Ovary (tissue), 9 donors: ENCODE results near the gene ARMC10. TPM values are rescaled to one million over a fixed set of nuclear protein-coding genes. Genes with fewer than 3 reads are reported as not detected.
"Not testable (repeated sequence)": the region's sequence is repeated elsewhere in the genome, so short reads cannot be mapped to it uniquely, and the experiment has no call there.

ENCODE experiments used
- DNase-seq, 5 donors: peaks; one replicate each; pipeline ENCODE4 v3.0.0-alpha.2; 2019 to 2020
- H3K27ac ChIP-seq, 2 donors: fragments of 200-600 bp; one replicate each; pipeline versions ENCODE4 v1.5.1 to v1.8.0; 2019 to 2022
- H3K27me3 ChIP-seq: fragments of 200-600 bp; one replicate; pipeline ENCODE4 v1.8.0; 2022
- H3K36me3 ChIP-seq: fragments of 200-600 bp; sonication (generic); one replicate; pipeline ENCODE4 v1.5.1; 2019
- H3K4me1 ChIP-seq: one replicate; pipeline ENCODE4 v1.8.1; 2013; ENCODE audit warnings: mild to moderate bottlenecking, moderate library complexity; ENCODE audit not compliant: insufficient read depth
- H3K4me3 ChIP-seq: fragments of 200-600 bp; sonication (generic); one replicate; pipeline ENCODE4 v1.5.1; 2017
- H3K9me3 ChIP-seq, 2 donors: fragments of 200-600 bp in 1 of 2; sonication (generic) in 1 of 2; one replicate each; pipeline versions ENCODE4 v1.5.1 to v1.8.1; 2013 to 2019; ENCODE audit warnings: mild to moderate bottlenecking in 1 of 2, moderate library complexity in 1 of 2
- CTCF ChIP-seq, 3 donors: fragments of 450-650 bp in 2 of 3; fragments of 200-600 bp in 1 of 3; IDR thresholded peaks; one replicate each; pipeline versions ENCODE4 v1.5.1 to v1.8.0; 2016 to 2022; ENCODE audit warnings: antibody characterized with exemption in 3 of 3, mild to moderate bottlenecking in 1 of 3
- EP300 ChIP-seq: sonication (generic); formaldehyde crosslinking; IDR thresholded peaks from one replicate; pipeline ENCODE4 v1.6.1; 2017; ENCODE audit warnings: antibody characterized with exemption
- POLR2A ChIP-seq: fragments of 450-650 bp; IDR thresholded peaks from one replicate; pipeline ENCODE4 v1.6.1; 2017; ENCODE audit warnings: antibody characterized with exemption, mild to moderate bottlenecking, moderate library complexity
- WGBS, 3 donors: extraction: QIAGEN DNeasy Blood & Tissue Kit in 1 of 3; methylation state at CpG; one replicate each; pipeline versions ENCODE4 v1.1.5 to v1.1.7; 2013 to 2017; 5-methylcytosine and 5-hydroxymethylcytosine counted together
- intact Hi-C, 4 donors: fragments of 100-400 bp; cut with DNase I; formaldehyde crosslinking; loops; one replicate each; pipeline versions ENCODE4 v1.11.0 to v1.15.1; 2022 to 2023
- polyA plus RNA-seq, 2 donors: library from polyadenylated mRNA; stranded (reverse); fragments of 200-250 nt in 1 of 2; fragments of 350-450 nt in 1 of 2; fragmentation: Illumina TruSeq in 1 of 2; extraction: RNeasy Lipid Tissue Mini Kit (QIAGEN cat#74804) in 1 of 2; gene quantifications; one replicate each; pipeline ENCODE4 v1.2.3, GENCODE V29; 2013 to 2014
- total RNA-seq, 7 donors: library from RNA; depleted of rRNA in 2 of 7; stranded (reverse); fragments of >200 nt in 2 of 7; fragmentation: NEBNext Ultra II Directional in 3 of 7; extraction: Animal tissue kit (Norgen Biotek cat#: 25700) in 3 of 7; gene quantifications; one replicate each; pipeline versions ENCODE4 v1.1.0 to v1.2.4, GENCODE V29; 2016 to 2023
- donor health status: DM: no; HTN: no; CAD: no; lungs with moderate emphysema.
- donor health status: DM: no; HTN: no; CAD: no.
- donor health status: Bipolar disorder and iron deficiency.
- donor health status: DM: yes; HTN: yes; CAD: no.
- donor health status: DM: no; HTN: no; CAD: no.
- donor health status: DM: yes; HTN: yes; CAD: no.

ARMC10 gene
- total and polyA plus RNA-seq, 9 donors, result 23.6 to 54.0 (median 48.3) TPM

DNA sequence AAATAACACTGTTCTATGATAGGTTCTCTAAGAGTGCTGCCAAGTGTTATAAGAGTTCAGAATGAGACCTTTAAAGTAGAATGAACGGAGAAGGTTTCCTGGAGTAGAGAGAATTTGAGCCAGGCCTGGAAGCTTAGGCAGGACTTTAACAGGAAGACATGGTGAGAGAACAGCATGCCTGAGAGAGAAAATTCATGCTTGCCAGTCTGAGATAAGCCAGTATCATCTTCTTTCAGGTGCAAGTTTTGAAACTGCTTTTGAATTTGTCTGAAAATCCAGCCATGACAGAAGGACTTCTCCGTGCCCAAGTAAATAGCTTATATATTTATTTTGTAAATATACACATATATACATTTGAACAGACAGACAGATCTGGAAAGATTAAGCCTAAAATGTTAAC is 22.1 kb downstream of the ARMC10 start:
- no peak overlapping the region for H3K4me3 ChIP-seq
- no peak overlapping the region for H3K27ac ChIP-seq
- no peaks in the 10 kb centered on the region for H3K9me3 ChIP-seq
- no peak for TF ChIP-seq CTCF (IDR thresholded peaks at IDR 0.05)
- no peak for TF ChIP-seq EP300
- no peak for TF ChIP-seq POLR2A
- H3K4me1 ChIP-seq, result no peaks in the 10 kb centered on the region
- no peaks in the 10 kb centered on the region for H3K36me3 ChIP-seq
- WGBS, 3 donors, result 88 to 97% (median 92%) methylated on average over 2 of the region's 2 CpGs
- no peak for DNase-seq
- no peaks in the 10 kb centered on the region for H3K27me3 ChIP-seq
- intact Hi-C loops, result no loop called here

GRCh38 chr7:103100348-103100747 is 25.4 kb downstream of the ARMC10 start:
- TF ChIP-seq CTCF (IDR thresholded peaks at IDR 0.05) (no peak), EP300 (no peak), POLR2A (no peak)
- intact Hi-C loops, result no loop called here
- Histone ChIP-seq H3K4me1 (no peaks in the 10 kb centered on the region), H3K9me3 (no peaks in the 10 kb centered on the region), H3K4me3 (no peak overlapping the region), H3K27me3 (no peaks in the 10 kb centered on the region), H3K27ac (no peak overlapping the region), H3K36me3 (no peaks in the 10 kb centered on the region)
- no peak for DNase-seq
- WGBS, 3 donors, result 63 to 65% (median 63%) methylated on average over 3 of the region's 3 CpGs

DNA sequence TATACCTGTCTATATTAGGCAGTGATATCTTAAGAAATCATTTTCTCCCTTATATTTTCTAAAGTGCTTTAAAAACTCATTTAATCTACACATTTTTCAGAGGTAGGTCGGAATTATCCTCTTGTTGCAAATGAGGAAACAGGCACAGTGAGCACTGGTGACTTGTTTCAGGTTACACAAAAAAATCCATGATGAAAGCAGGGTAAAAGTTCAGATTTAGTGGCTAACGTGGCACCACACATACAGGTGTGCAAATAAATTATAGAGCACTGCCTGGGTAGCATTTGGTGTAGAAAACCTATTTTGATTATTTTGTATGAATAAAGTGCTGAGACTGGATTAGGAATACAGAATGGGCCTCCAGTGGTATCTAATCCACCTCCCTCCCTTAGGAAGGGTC is 26.6 kb downstream of the ARMC10 start:
- Histone ChIP-seq H3K27me3 (no peaks in the 10 kb centered on the region), H3K36me3 (no peaks in the 10 kb centered on the region), H3K4me1 (peaks cover 4% of the 10 kb centered on the region), H3K4me3 (no peak overlapping the region), H3K9me3 (no peaks in the 10 kb centered on the region), H3K27ac (no peak overlapping the region)
- 43 to 46% (median 44%) methylated on average over 2 of the region's 2 CpGs for WGBS, 3 donors
- DNase-seq, result no peak
- TF ChIP-seq CTCF (IDR thresholded peaks at IDR 0.05) (no peak), POLR2A (no peak), EP300 (no peak)
- intact Hi-C loops, result no loop called here

- TF ChIP-seq CTCF (IDR thresholded peaks at IDR 0.05) (no peak), EP300 (no peak), POLR2A (no peak)
- Histone ChIP-seq H3K4me1 (peaks cover 6% of the 10 kb centered on the region), H3K4me3 (no peak overlapping the region), H3K27me3 (no peaks in the 10 kb centered on the region), H3K36me3 (no peaks in the 10 kb centered on the region), H3K9me3 (no peaks in the 10 kb centered on the region), H3K27ac (peak overlapping the region in 1 of 2 donors; percentile 70)
- WGBS, 3 donors, result 16 to 32% (median 16%) methylated on average over 12 of the region's 12 CpGs
- DNase-seq, result peak; percentile 53 to 81 (median 76)
- intact Hi-C loops, result no loop called here
Measured at GRCh38 chr7:103106005-103106702, 31.2 kb downstream of the ARMC10 start.

DNA sequence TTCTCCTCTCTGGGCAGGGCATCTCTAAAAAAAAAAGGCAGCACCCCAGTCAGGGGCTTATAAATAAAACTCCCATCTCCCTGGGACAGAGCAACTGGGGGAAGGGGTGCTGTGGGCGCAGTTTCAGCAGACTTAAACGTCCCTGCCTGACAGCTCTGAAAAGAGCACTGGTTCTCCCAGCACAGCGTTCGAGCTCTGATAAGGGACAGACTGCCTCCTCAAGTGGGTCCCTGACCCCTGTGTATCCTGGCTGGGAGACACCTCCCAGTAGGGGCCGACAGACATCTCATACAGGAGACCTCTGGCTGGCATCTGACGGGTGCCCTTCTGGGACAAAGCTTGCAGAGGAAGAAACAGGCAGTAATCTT is 31.7 kb downstream of the ARMC10 start:
- peak in 1 of 5 donors; percentile 31 for DNase-seq
- H3K27me3 ChIP-seq, H3K4me1 ChIP-seq, H3K9me3 ChIP-seq, H3K4me3 ChIP-seq, H3K36me3 ChIP-seq, intact Hi-C loops: not testable (repeated sequence)
- 19 to 26% (median 21%) methylated on average over 6 of the region's 6 CpGs for WGBS, 3 donors
- H3K27ac ChIP-seq, result peak overlapping the region in 1 of 2 donors; percentile 70
